ENCODE measurements around the gene C9orf50.

DNA sequence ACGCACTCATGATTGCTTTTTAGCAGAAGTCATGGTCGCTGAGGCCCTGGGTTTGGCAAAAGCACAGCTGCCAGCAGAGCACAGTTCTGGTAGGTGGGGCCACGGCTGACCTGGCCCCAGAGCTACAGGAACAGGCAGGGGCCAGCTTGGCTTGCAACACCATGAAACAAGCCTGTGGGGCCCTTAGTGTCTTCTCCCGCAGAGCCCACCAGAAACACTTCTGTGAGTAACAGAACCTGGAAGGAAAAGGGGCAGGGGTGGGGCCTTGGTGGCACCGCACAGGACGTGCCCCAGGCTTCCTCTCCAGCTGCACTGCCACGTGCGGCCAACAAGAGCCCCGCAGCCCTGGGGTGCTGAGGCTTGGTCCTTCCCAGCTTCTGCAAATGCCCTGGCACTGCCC is 16.2 kb upstream of the C9orf50 start:
- no peak for TF ChIP-seq CTCF (IDR thresholded peaks at IDR 0.05; ENCODE audit: low read depth, low read length)
- no peak for TF ChIP-seq POLR2A (IDR thresholded peaks at IDR 0.05; ENCODE audit: extremely low read depth, insufficient read length)
- TF ChIP-seq MYC (IDR thresholded peaks at IDR 0.05; ENCODE audit: low read depth, low read length), result no peak

All from NB4 (cell line).